Mesodermal cell (in vitro differentiated cells): Measurements from ENCODE around the gene COL1A1.

ENCODE experiments used
- H3K27ac ChIP-seq: 2 replicates; pipeline ENCODE4 v1.7.0; 2013; ENCODE audit warnings: mild to moderate bottlenecking, low read depth, low read length, moderate library complexity; ENCODE audit not compliant: severe bottlenecking
- H3K36me3 ChIP-seq: 2 replicates; pipeline ENCODE4 v1.7.1; 2013; ENCODE audit warnings: mild to moderate bottlenecking, low read length, moderate library complexity; ENCODE audit not compliant: control insufficient read depth, insufficient read depth
- H3K4me1 ChIP-seq: one replicate; pipeline ENCODE4 v1.7.1; 2013; ENCODE audit warnings: mild to moderate bottlenecking, low read length; ENCODE audit not compliant: insufficient read depth, control insufficient read depth, poor library complexity, severe bottlenecking
- H3K4me3 ChIP-seq: 2 replicates; pipeline ENCODE4 v1.7.0; 2013; ENCODE audit warnings: low read length, control low read depth, mild to moderate bottlenecking; ENCODE audit not compliant: insufficient read depth, poor library complexity, severe bottlenecking; ENCODE audit errors: extremely low read depth
- H3K9me3 ChIP-seq: 2 replicates; pipeline ENCODE4 v1.7.1; 2013; ENCODE audit warnings: mild to moderate bottlenecking, low read length, moderate library complexity; ENCODE audit not compliant: control insufficient read depth
- WGBS, 2 experiments: methylation state at CpG; one replicate each; pipeline ENCODE4 v1.1.5; 2013; ENCODE audit warnings: missing lambda C conversion rate in 2 of 2; ENCODE audit not compliant: insufficient coverage in 2 of 2; 5-methylcytosine and 5-hydroxymethylcytosine counted together

The COL1A1 gene

GRCh38 chr17:50213026-50214022, 11.9 kb upstream of the COL1A1 start:
- H3K4me1 ChIP-seq, result peaks cover 40% of the 10 kb centered on the region
- no peak overlapping the region for H3K27ac ChIP-seq
- H3K4me3 ChIP-seq, result no peak overlapping the region
- H3K36me3 ChIP-seq, result no peaks in the 10 kb centered on the region
- 74 to 96% methylated on average over 2 to 6 of the region's 9 CpGs for WGBS, 2 experiments
- H3K9me3 ChIP-seq, result no peaks in the 10 kb centered on the region

GRCh38 chr17:50212121-50212843, 10.9 kb upstream of the COL1A1 start:
- Histone ChIP-seq H3K9me3 (no peaks in the 10 kb centered on the region), H3K4me1 (peaks cover 50% of the 10 kb centered on the region), H3K4me3 (no peak overlapping the region), H3K36me3 (no peaks in the 10 kb centered on the region), H3K27ac (peak overlapping the region; percentile 100)
- WGBS, 2 experiments, result 76 to 85% methylated on average over 10 to 13 of the region's 15 CpGs

GRCh38 chr17:50211249-50212120, 10.1 kb upstream of the COL1A1 start:
- H3K27ac ChIP-seq, result peak overlapping the region; percentile 100
- H3K4me3 ChIP-seq, result no peak overlapping the region
- 66% methylated on average over 8 of the region's 9 CpGs for WGBS, 2 experiments
- no peaks in the 10 kb centered on the region for H3K36me3 ChIP-seq
- H3K4me1 ChIP-seq, result peaks cover 55% of the 10 kb centered on the region
- H3K9me3 ChIP-seq, result no peaks in the 10 kb centered on the region

GRCh38 chr17:50210240-50211225, 9.1 kb upstream of the COL1A1 start:
- H3K9me3 ChIP-seq, result no peaks in the 10 kb centered on the region
- H3K4me1 ChIP-seq, result peaks cover 64% of the 10 kb centered on the region
- H3K36me3 ChIP-seq, result no peaks in the 10 kb centered on the region
- peak overlapping the region; percentile 100 for H3K27ac ChIP-seq
- 7 to 10% methylated on average over 11 to 16 of the region's 26 CpGs for WGBS, 2 experiments
- H3K4me3 ChIP-seq, result peak overlapping the region; percentile 12

- Histone ChIP-seq H3K27ac (peak overlapping the region; percentile 100), H3K4me3 (peak overlapping the region; percentile 2)
- WGBS, 2 experiments, result 30 to 44% methylated on average over 8 to 13 of the region's 16 CpGs
These were observed 8.2 kb upstream of the COL1A1 start for GRCh38 chr17:50209472-50210239.

GRCh38 chr17:50209133-50209471, 7.7 kb upstream of the COL1A1 start:
- Histone ChIP-seq H3K4me1 (peaks cover 77% of the 10 kb centered on the region), H3K36me3 (no peaks in the 10 kb centered on the region), H3K27ac (peak overlapping the region; percentile 100), H3K9me3 (no peaks in the 10 kb centered on the region), H3K4me3 (no peak overlapping the region)
- WGBS, 2 experiments, result 83 to 95% methylated on average over 4 to 5 of the region's 6 CpGs

More at GRCh38 chr17:50209472-50210239, 8.2 kb upstream of the COL1A1 start:
- Histone ChIP-seq H3K4me1 (peaks cover 72% of the 10 kb centered on the region), H3K36me3 (no peaks in the 10 kb centered on the region), H3K9me3 (no peaks in the 10 kb centered on the region)

- Histone ChIP-seq H3K27ac (peak overlapping the region; percentile 100), H3K4me3 (no peak overlapping the region), H3K4me1 (peaks cover 82% of the 10 kb centered on the region), H3K9me3 (no peaks in the 10 kb centered on the region), H3K36me3 (no peaks in the 10 kb centered on the region)
- 71 to 73% methylated on average over 3 of the region's 3 CpGs for WGBS, 2 experiments
These were observed 7.2 kb upstream of the COL1A1 start for GRCh38 chr17:50208611-50209061.

GRCh38 chr17:50207792-50208567, 6.5 kb upstream of the COL1A1 start:
- Histone ChIP-seq H3K4me1 (peaks cover 88% of the 10 kb centered on the region), H3K9me3 (no peaks in the 10 kb centered on the region), H3K27ac (peak overlapping the region; percentile 100), H3K36me3 (no peaks in the 10 kb centered on the region), H3K4me3 (no peak overlapping the region)
- 83 to 90% methylated on average over 6 of the region's 8 CpGs for WGBS, 2 experiments
